Stimulated activated CD8-positive, alpha-beta memory T cell treated with anti-CD3 and anti-CD28 coated beads, Interleukin-12 subunit alpha, Interleukin-12 subunit beta, amount 100 ng/mL, for 1 hour (primary cell): ENCODE measurements around the gene ANO2.

ENCODE experiments used
- DNase-seq: peaks from one replicate; pipeline ENCODE4 v3.0.0-alpha.2; 2020; ENCODE audit warnings: low read depth

Gene ANO2

DNA sequence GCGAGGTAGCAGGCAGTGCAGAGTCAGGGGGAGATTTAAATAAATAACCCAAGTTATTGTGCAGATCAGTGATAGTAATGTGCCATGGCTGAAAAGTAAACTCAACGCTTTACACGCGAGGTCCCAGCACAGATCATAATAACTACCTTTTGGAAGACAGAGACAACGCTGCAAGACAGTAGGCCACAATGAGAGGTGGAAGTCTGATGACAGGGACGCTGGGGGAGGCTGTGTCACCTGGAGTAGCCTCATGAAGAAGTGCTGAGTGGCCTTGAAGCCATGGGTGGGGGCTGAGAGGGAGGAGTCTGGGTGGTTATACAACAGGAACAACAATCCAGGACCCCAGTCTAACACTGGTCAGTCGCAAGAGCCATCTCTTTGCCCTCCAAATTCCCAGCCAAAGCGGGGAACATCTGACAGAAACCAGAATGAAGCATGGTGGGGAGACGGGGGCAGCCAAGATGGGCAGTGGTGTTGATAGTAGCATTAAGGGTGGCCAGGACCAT, 28.2 kb downstream of the ANO2 start:
- DNase-seq = no peak

DNA sequence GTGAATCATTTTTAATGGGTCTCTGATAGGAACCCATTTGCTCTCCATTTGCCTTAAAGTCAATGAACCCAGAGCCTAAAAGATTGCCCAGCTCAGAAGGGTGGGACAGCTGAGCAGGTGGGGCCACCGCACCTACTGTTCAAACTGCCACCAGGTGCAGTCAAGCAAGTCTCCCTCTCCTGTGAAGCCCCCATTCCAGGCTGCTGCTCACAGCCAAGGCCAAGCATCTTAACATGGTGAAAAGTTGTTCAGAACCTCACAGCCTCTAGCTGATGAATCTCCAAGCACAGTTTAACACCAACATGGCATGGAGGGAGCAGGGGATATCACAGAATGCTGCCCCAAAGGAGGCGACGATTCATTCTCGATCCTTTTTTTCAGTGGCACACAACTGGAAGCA, 29.5 kb downstream of the ANO2 start:
- DNase-seq = no peak

DNA sequence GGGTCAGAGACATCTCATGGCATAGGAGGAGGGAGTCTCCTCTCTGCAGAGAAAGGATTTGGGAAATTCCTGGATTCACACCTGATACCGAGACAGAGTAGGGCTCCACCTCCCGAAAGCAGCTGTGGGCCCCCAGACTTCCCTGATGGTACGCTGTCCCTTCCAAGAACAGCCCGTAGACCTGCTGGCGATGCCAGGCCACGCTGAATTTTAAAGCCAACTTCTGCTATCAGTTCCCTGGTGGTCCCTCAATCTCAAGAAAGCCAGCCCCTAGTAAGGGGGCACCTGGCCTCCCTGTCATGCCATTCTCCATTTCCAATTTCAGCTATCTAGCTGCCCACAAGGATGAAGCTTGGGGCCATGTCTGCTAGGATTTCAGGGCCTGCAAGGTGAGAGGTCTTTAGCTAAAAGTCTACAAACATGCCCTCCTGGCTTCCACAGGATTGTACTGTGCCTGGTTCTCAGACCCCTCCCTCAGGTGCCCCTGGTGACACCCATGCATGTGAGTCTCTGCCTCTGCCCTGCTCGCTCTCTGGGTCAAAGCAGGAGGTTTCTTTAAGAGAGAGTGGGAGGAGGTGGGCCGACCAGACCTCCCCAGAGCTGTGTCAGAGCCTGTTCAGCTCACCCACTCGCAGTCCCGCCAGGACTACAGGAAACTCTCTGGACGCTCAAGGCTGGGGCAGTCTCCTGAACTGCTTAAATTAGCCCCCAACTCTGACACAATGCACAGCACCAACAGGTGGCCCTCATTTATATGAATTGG, 30.5 kb downstream of the ANO2 start:
- no peak for DNase-seq

DNA sequence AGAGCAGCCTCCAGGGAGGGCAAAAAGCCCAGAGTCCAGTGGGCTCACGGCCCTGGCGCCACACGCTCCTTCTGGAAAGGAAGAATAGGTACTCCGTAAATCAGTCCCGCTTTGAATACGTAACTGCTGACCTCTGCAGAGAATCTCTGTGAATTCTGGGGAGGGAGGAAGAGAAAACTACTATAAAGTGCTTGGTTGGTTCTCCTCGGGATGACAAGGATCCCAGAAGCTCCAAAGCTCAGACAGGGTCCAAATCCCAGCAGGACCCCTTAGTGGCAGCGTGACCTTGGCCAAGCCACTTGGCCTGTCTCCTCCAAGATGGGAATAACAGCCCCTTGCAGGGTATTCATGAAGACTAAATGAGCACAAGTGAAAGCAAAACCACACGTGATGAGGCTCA, 31.7 kb downstream of the ANO2 start:
- DNase-seq = no peak

DNA sequence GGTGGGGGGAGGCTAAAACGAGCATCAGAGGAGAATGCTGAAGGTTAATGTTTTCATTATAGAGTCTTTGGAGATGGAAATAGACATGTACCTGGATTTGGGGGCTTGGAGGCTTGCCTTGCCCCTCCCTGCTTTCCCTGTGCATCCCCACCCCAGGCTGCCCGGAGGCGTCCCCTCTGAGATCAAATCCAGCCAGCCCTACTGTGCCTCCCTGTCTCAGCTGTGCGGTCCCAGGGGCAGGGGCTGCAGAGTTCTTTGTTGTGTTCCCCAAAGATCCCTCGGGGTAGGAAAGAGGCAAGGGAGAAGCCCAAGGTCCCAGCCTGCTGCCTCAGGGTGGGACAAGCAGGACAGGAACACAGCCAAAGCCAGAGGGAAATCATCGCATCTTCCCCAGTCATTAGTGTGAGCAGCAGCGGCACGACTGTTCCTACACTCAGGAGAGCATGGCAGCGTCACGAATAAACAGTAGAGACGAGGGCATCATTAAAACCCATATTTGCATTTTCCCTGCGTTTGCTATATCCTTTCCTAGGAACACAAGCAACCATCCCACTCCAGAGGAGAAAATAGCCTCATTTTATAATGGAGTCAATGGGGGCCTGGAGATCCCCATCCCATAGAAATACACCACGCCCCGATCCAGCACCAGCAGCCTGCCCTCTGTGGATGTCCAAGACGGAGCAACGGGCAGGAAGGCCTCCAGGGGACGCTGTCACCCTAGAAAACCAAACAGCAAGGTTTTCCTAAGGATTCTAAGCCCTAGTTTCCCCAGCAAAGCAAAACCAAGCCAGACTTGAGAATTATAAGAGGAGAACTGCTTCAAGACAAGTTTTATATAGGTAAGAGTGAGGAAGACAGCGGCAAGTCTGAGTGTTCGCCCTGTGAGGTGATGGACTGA, 32.4 kb downstream of the ANO2 start:
- no peak for DNase-seq

DNA sequence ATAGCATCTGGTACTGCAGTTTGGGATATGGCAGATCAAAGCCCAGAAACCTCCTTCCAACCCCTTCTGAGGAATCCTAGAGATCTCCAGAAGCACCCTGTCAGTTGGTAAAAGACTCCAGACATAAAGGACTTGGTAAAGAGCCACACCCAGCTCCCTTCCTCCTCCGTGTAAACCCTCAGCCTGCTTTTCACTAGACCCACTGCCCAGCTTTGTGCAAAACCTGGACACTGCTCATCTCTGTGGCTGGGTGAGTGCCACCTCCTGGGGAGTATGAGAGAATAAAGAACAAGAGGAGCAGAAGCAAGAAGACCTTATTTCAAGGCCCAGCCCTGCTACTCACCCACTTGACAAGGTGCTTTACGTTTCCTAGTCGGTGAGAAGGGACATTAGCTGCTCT, 33.0 kb downstream of the ANO2 start:
- no peak for DNase-seq

DNA sequence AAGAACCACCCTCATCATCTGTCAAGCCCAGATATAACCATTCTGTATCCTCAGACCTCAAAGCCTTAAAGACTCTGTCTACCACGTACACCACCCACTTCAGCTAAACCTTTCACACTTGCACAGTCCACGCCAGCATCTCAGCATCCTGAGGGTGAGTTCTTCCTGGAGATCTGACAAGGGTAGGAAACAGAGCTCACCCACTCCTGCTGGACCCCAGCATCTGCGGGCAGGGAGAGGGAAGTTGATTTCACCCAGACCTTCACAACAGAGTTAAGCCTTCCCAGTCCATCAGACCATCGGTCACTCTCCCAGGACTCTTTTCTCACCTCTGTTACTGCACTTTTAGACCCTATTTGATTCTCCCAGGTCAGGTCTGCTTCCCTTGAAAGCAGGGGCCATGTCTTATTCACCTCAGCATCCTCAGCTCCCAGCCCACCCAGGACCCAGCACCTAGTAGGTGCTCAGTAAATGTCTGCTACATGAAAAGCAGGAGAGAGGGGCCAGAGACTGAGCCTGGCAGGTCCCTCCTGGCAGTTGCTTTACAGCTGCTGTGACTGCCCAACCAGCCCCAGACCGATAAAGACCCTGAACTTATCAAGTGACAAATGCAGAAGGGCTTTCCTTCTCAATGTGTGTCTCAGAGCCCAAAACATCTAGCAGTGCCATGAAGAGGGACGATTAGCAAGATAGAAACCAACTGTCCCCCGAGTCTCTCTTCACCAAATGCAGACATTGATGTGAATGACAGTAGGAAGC, 34.1 kb downstream of the ANO2 start:
- DNase-seq = no peak

DNA sequence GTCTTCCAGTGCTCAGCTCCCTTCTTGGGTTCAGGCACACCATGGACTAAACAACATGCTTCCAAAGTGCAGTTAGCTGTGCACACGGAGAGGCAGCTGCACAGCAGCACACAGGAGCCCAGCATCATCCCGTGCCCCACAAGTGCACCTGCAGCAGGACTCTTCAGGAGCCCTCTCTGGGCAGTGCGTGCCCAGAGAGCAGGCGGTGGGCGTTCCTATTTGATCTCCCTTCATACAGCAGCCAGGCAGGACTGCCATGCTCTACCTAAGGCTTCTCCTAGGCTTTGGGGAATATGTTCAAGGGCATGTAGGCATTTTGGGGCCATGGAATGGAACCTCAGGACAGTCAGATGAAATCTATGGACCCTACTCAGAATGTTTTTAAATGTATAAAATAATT, 35.5 kb downstream of the ANO2 start:
- DNase-seq = no peak

DNA sequence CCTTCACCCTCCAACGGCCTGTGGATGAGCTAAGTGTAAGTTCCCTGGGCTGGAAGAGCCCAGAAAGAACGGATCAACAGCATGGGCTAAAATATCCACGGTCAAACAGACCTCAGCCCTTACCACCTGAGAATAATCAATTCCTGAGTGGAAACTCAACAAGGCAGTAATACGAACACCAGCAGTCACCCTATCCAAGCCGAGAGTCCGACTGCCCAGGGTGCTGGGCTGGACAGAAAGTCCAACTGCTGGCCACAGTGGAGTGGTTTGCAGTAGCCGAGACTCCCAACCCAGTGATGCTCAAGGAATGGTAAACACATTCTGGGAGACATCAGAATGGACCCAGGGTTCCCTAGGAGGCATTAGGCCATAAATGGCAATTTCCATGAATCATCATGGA, 36.8 kb downstream of the ANO2 start:
- no peak for DNase-seq

DNA sequence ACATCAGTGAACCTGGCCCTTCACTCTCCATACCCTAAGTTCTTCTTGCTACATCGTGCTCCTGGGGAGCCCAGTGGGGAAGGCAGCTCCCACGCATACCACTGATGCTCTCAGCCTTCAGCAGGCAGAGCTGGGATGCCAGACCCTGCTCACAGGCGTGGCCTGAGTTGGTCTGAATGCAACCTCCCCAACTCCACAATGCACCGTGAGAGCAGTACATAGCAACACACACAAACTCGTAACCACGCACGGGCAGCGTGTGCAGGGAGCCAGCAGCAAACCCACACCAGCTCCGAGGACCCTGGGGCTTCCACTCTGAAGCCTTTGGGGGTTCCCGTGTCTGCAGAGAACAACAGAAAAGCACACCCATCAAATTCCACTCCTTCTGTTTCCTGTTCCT, 37.3 kb downstream of the ANO2 start:
- no peak for DNase-seq

DNA sequence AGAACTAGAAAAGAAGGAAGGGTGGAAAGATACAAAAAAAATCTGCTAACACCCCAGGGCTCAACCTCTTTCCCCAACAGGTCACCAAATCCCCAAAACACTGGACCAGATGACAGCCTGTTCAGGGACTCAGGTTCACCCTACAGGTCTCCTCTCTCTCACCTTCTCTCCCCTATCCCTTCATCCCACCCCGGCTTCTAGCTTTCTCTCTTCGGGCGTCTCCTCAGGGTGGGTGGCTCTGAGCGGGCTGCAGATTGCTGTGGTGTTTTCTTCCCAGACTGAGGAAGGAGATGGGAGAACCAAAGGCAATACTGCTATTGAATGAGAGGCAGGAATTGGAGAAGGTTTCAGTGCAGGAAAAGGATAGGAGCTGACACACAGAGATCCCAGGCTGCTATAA, 39.3 kb downstream of the ANO2 start:
- no peak for DNase-seq

DNA sequence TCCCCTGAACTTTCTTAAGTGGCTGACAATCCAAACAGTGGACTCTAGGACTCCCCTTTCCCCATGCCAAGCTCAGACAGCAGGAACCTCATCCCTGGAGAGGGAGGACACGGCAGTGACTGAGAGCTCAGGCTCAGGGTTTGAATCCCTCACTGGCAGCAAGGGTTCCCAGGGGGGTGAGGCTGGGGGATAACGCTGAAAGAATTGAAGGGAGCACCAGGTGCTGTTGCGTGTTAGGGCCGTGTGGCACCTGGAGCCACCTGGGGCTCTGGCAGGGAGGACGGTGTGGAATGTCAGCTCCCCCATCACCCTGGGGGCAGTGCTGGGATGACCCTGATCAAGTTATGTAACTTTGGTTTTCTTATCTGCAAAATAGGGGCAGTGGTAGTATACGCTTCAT, 40.1 kb downstream of the ANO2 start:
- DNase-seq = no peak

DNA sequence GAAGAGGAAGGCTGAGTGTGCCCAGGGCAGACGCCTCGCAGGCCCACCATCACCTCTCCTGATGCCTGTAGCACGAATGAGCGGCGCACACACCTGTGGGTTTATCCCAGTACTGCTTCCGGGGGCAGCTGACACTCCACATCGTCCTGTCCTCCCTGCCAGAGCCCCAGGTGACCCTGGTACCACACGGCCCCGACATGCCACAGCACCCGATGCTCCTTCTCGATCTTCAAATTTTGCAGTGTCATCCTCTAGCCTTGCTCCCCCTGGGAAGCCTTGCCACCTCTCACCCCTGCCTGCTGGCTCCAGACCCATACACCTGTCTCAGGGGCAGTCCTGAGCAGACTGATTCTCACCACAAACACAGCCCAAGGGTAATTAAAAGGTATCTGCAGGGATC, 40.6 kb downstream of the ANO2 start:
- no peak for DNase-seq

DNA sequence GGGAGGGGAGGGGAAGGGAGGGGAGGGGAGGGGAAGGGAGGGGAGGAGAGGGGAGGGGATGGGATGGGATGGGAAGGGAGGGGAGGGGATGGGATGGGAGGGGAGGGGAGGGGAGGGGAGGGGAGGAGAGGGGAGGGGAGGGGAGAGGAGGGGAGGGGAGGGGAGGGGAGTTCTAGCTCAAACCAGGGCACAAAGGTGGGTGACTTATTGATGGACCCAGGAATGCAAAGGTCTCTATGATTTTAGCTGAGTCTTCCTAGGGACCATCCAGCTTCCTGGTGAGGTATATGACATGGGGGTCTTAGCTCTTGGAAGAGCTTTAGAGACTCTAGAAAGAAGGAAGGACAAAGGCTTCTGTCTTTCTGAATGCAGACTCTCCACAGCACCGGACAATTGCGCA, 42.3 kb downstream of the ANO2 start:
- no peak for DNase-seq

DNA sequence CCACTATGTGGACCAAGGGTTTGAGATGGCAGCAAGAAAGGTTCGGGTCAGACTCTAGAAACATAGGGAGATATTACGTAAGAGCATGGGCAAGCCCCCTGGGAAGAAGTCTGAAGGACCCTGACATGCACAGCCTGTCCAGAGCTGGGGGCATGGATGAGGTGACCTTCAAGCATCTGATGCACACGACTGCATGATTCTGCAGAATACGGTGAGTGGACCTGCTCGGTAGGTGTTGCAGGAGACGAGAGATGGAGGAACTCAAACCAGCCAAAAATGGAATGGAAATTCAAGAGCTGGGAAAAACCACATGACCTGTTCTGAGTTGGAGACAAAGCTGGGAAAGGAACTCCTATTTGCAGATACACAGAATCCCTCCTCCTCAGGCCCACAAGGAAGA, 43.6 kb downstream of the ANO2 start:
- DNase-seq = no peak

DNA sequence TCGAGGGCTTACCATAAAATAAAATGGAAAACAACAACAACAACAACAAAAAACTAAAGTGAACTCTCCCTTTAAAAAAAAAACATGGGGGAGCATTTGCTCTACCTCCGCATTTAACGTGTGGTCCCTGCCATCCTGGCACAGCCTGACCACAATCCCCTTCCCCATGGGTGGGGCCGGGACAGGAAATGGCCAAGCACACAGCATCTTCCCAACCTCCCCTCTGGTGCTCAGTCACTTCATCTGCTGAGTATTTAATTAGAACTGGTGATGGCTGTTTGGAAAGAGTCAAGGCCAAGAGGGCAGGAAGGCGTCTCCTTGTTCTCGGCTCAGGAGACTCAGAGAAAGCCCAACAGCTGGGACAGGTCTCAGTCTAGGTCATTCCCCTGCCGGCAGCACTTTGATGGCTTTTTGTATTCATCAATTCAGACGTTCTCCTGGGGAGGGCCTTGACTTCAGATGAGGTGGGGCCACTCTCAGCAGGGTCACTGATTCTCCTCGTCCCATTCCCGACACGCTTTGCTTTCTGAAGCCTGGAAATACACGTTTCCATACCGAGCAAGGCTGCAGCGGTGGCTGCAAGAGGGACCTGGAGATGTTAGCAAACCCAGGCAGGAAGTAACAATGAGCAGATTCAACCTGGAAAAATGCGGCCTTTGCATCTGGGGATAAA, 44.4 kb downstream of the ANO2 start:
- DNase-seq = no peak

DNA sequence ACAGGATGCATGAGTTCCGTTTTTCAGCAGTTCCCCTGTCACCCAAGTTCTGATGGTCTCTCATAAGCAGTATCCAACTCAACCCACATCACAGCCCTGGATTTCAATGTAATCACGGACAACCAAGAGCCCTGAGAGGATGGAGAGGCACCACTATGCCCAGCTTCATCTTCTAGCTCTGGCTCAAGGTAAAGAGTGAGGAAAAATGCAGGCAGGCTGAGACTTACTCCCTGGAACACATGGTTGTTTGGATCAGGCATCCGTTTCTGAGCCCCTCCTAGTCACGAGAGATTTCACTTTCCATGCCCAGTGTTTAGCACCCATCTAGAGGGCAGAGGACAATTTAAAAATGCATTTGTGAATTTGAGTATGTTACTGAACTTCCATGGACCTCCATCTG, 45.0 kb downstream of the ANO2 start:
- DNase-seq = no peak

DNA sequence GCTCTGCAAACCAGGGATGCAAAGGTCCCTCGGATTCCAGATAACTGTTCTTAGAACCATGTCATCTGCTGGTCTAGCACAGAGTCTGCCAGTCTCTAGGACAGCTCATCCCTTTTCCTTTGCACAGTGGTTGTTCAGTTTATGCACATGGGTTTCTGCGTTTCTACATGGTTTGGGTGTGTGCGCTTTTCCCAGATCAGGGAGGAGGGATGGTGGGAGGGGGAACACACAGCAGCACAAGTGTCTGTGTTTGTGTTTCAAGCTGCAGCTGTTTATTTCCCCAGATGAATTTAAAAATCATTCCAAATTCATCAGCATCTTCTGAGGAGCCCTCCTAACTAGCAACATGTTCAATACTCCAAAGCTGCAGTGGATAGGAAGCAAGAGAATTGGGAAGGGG, 45.4 kb downstream of the ANO2 start:
- DNase-seq = no peak

DNA sequence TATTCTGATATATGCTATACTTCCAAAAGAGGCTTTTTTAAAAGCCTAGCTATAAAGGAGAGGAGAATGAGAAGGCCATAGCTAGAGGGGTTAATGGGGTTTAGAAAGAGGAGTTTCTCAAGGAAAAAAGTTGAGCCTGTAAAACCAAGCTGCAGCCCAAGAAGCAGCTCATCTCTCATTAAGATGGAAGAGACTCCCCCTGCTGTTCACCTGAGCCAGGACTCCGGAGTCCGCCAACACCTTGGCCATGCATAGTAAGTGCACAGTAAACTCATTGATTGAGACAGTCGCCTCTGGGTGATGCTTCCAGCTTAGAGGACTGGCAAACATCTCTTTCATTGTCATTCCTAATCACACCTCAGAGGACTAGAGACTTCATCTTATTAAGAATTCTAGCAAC, 46.2 kb downstream of the ANO2 start:
- DNase-seq = no peak

DNA sequence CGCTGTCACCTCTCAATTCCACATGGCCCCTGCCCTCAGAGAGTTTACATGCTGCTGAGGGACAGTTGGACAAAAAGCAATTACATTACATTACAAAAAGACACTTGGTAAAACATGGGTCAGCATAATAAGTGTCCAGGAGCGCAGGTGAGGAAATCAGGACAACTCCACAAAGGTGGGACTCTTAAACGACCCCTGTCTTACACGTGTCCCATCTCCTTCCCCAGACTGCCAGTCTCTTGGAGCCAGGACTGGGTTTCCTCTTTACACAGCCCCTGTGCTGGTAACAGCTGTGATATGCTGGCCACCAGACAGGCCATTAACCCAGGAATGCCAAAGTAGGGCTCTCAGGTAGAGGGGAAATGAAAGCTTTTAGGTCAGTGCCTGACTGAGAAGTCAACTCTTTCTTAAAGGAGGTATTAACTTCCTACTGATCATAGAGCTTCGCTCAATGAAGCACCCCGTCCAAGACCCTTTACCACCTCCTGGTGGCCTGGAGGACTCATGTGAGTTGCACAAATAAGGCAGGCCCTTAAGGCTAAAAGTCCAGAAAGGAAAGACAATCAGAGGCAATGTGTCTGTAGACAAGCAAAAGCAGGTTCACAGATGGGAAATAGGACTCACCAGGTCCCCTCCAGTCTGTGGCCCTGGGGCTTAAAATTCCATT, 55.5 kb downstream of the ANO2 start:
- DNase-seq = no peak

DNA sequence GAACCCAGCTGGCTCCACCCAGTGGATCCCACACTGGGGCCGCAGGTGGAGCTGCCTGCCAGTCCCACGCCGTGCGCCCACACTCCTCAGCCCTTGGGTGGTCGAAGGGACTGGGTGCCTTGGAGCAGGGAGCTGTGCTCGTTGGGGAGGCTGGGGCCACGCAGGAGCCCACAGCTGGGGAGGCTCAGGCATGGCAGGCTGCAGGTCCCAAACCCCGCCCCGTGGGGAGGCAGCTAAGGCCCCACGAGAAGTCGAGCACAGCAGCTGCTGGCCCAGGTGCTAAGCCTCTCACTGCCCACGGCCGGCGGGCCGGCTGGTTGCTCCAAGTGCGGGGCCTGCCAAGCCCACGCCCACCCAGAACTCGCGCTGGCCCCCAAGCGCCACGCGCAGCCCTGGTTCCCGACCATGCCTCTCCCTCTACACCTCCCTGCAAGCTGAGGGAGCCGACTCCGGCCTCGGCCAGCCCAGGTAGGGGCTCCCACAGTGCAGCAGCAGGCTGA, 56.2 kb downstream of the ANO2 start:
- DNase-seq = no peak
